Spinal cord (tissue), 10 donors: Measurements from ENCODE around the gene LPCAT3. TPM values are rescaled to one million over a fixed set of nuclear protein-coding genes. Genes with fewer than 3 reads are reported as not detected.

ENCODE experiments used
- DNase-seq, 6 donors: peaks; one replicate each; pipeline versions ENCODE4 v3.0.0 to v3.0.0-alpha.2; 2013 to 2015; ENCODE audit warnings: low spot score in 6 of 6, low read depth in 4 of 6
- H3K27ac ChIP-seq: one replicate; pipeline ENCODE4 v1.5.1; 2013; ENCODE audit warnings: low read depth, low read length, control low read depth
- H3K27me3 ChIP-seq: one replicate; pipeline ENCODE4 v1.6.1; 2013; ENCODE audit warnings: low read length; ENCODE audit not compliant: control insufficient read depth, insufficient read depth
- H3K36me3 ChIP-seq: one replicate; pipeline ENCODE4 v1.6.1; 2013; ENCODE audit warnings: low read length; ENCODE audit not compliant: control insufficient read depth, insufficient read depth
- H3K4me1 ChIP-seq: one replicate; pipeline ENCODE4 v1.6.1; 2013; ENCODE audit warnings: low read length; ENCODE audit not compliant: control insufficient read depth, insufficient read depth
- H3K4me3 ChIP-seq: one replicate; pipeline ENCODE4 v1.5.1; 2013; ENCODE audit warnings: low read depth, low read length, control low read depth
- H3K9me3 ChIP-seq: one replicate; pipeline ENCODE4 v1.6.1; 2013; ENCODE audit warnings: low read length; ENCODE audit not compliant: control insufficient read depth, insufficient read depth
- WGBS: methylation state at CpG from one replicate; pipeline ENCODE4 v1.1.5; 2013; ENCODE audit warnings: missing lambda C conversion rate; ENCODE audit not compliant: insufficient coverage; 5-methylcytosine and 5-hydroxymethylcytosine counted together
- polyA plus RNA-seq, 2 donors: library from polyadenylated mRNA; unstranded; fragments of 120-200 nt; gene quantifications; one replicate each; pipeline ENCODE4 v1.2.1, GENCODE V29; 2013; ENCODE audit not compliant: insufficient read length in 2 of 2
- total RNA-seq, 2 donors: library from RNA; depleted of rRNA in 1 of 2; stranded (reverse); fragments of 120-200 nt in 1 of 2; fragments of >200 nt in 1 of 2; gene quantifications; one replicate each; pipeline versions ENCODE4 v1.2.3 to v1.2.4, GENCODE V29; 2013 to 2014
- donor health status: healthy.

LPCAT3 gene
- total and polyA plus RNA-seq, 4 donors: 12.7 to 42.3 (median 28.0) TPM

DNA sequence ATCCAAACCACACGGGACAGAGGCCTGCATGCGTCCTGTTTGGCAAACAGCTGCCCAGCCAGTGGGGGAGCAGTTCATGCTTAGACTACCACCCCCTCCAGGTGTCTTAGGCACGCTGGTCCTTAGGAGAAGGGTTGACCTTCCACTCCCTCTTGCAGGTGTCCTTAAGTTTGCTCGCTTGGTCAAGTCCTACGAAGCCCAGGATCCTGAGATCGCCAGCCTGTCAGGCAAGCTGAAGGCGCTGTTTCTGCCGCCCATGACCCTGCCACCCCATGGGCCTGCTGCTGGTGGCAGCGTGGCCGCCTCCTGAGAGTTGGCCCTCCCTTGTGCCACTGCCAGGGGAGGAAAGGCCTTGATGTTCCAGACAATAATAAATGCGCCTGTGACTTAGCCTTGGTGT, 72.7 kb downstream of the LPCAT3 start:
- H3K9me3 ChIP-seq: no peaks in the 10 kb centered on the region
- peaks cover 43% of the 10 kb centered on the region for H3K36me3 ChIP-seq
- H3K4me3 ChIP-seq: no peak overlapping the region
- DNase-seq: no peak
- peaks cover 51% of the 10 kb centered on the region for H3K4me1 ChIP-seq
- WGBS: 85% methylated on average over 10 of the region's 11 CpGs
- H3K27ac ChIP-seq: no peak overlapping the region
- no peaks in the 10 kb centered on the region for H3K27me3 ChIP-seq

DNA sequence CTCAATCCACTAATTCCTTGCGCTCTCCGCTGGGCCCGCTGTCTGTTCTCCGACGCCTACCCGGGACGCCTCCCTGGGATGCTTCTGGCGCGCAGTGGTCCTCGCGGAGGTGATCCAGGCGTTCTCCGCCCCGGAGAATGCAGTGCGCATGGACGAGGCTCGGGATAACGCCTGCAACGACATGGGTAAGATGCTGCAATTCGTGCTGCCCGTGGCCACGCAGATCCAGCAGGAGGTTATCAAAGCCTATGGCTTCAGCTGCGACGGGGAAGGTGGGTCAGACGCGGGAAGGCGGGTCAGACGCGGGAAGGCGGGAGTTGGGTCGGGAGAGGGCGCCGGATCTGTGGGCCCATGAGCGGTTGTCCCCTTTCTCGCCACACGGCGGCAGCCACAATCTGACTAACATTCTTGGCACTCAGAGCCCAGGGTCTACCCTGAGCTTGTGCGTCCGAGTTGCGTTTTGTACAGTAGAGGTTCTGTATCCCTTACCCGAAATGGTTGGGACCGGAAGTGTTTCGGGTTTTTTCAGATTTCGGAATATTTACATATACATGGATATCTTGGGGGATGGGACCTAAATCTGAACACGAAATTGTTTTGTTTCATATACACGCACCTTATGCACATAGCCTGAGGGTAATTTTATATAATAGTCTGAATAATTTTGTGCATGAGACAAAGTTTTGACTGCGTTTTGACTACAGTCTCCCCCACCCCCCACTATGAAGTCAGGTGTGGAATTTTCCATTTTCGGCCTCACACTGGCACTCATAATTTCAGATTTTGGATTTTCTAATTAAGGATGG, 73.7 kb downstream of the LPCAT3 start:
- peak overlapping the region; percentile 96 for H3K4me3 ChIP-seq
- H3K27ac ChIP-seq: peak overlapping the region; percentile 99
- peaks cover 53% of the 10 kb centered on the region for H3K36me3 ChIP-seq
- WGBS: 0% methylated on average over 37 of the region's 48 CpGs
- H3K9me3 ChIP-seq: no peaks in the 10 kb centered on the region
- no peaks in the 10 kb centered on the region for H3K27me3 ChIP-seq
- peaks cover 51% of the 10 kb centered on the region for H3K4me1 ChIP-seq
- peak in 5 of 6 donors; percentile 87 to 98 (median 89) for DNase-seq

DNA sequence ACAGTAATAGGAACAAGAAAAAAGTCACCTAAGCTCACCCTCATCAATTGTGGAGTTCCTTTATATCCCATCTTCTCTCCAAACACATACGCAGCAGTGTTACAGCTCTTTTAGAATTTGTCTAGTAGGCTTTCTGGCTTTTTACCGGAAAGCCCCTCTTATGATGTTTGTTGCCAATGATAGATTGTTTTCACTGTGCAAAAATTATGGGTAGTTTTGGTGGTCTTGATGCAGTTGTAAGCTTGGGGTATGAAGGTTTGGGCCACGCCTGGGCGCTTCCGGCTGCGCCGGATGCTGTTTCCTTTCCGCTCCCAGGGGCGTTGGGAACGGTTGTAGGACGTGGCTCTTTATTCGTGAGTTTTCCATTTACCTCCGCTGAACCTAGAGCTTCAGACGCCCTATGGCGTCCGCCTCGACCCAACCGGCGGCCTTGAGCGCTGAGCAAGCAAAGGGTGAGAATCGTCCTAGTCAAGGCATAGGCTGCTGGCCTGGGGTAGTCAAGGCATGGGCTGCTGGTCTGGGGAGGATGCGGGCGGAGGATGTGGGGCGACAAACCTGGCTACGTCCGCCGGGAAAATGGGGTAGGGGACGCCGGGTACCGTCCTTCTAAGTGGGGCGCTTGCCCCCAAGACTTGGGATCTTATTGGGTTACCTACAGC, 74.4 kb downstream of the LPCAT3 start, which contains the start of the genes C12orf57 and RNU7-1:
Gene C12orf57, plus strand, starts transcription at position 301 of the 659 bp plus-strand sequence. Its CDS starts 100 bp downstream, at position 401.
Gene RNU7-1, plus strand, starts transcription at position 95 of the 659 bp plus-strand sequence.
- peaks cover 60% of the 10 kb centered on the region for H3K36me3 ChIP-seq
- peak; percentile 61 to 96 (median 87) for DNase-seq
- no peaks in the 10 kb centered on the region for H3K9me3 ChIP-seq
- no peaks in the 10 kb centered on the region for H3K27me3 ChIP-seq
- H3K4me1 ChIP-seq: peaks cover 54% of the 10 kb centered on the region
- peak within 1 kb of the TSS; percentile 99 for H3K27ac ChIP-seq
- WGBS: under 1% methylated on average over 30 of the region's 31 CpGs
- H3K4me3 ChIP-seq: peak within 1 kb of the TSS; percentile 96

DNA sequence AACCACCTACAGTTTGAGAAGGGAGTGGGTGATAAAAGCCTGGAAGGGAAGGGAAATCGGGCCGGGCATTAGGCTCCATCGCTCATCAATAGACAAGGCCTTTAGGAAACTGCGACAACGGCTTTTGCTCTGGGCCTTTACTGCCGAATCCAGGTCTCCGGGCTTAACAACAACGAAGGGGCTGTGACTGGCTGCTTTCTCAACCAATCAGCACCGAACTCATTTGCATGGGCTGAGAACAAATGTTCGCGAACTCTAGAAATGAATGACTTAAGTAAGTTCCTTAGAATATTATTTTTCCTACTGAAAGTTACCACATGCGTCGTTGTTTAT, 74.9 kb downstream of the LPCAT3 start:
- peaks cover 65% of the 10 kb centered on the region for H3K36me3 ChIP-seq
- 0% methylated on average over 6 of the region's 13 CpGs for WGBS
- DNase-seq: peak in 5 of 6 donors; percentile 70 to 98 (median 88)

DNA sequence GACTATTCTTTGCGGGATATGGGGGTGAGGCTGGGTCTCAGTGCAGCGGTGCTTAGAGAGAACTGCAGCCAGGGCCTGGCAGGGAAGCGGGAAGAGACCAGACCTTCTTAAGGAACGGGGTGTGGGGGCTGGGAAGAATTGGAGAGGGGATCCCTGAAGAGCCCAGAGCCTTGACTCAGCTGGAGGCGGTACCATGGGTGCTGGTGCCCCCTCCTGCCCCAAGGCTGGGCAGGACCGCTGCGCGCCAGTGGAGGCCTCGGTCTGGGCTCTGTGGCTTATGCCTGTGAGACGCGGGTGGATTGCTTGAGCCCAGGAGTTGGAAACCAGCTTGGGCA, 76.0 kb downstream of the LPCAT3 start:
- Histone ChIP-seq H3K27ac (peak overlapping the region; percentile 99), H3K27me3 (no peaks in the 10 kb centered on the region), H3K4me1 (peaks cover 69% of the 10 kb centered on the region), H3K4me3 (no peak overlapping the region), H3K36me3 (peaks cover 68% of the 10 kb centered on the region), H3K9me3 (no peaks in the 10 kb centered on the region)
- DNase-seq: no peak
- WGBS: 88% methylated on average over 11 of the region's 11 CpGs

More for the DNA sequence above, 74.9 kb downstream of the LPCAT3 start:
- no peaks in the 10 kb centered on the region for H3K27me3 ChIP-seq
- H3K4me1 ChIP-seq: peaks cover 59% of the 10 kb centered on the region
- H3K4me3 ChIP-seq: peak overlapping the region; percentile 96
- peak overlapping the region; percentile 99 for H3K27ac ChIP-seq
- H3K9me3 ChIP-seq: no peaks in the 10 kb centered on the region

DNA sequence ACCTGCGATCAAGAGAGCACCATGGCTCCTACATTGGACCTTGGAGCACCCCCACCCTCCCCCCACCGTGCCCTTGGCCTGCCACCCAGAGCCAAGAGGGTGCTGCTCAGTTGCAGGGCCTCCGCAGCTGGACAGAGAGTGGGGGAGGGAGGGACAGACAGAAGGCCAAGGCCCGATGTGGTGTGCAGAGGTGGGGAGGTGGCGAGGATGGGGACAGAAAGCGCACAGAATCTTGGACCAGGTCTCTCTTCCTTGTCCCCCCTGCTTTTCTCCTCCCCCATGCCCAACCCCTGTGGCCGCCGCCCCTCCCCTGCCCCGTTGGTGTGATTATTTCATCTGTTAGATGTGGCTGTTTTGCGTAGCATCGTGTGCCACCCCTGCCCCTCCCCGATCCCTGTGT, 76.5 kb downstream of the LPCAT3 start:
- WGBS: 70% methylated on average over 2 of the region's 12 CpGs
- peaks cover 69% of the 10 kb centered on the region for H3K36me3 ChIP-seq
- no peak overlapping the region for H3K4me3 ChIP-seq
- H3K27me3 ChIP-seq: no peaks in the 10 kb centered on the region
- H3K9me3 ChIP-seq: no peaks in the 10 kb centered on the region
- DNase-seq: no peak
- no peak overlapping the region for H3K27ac ChIP-seq
- peaks cover 72% of the 10 kb centered on the region for H3K4me1 ChIP-seq

DNA sequence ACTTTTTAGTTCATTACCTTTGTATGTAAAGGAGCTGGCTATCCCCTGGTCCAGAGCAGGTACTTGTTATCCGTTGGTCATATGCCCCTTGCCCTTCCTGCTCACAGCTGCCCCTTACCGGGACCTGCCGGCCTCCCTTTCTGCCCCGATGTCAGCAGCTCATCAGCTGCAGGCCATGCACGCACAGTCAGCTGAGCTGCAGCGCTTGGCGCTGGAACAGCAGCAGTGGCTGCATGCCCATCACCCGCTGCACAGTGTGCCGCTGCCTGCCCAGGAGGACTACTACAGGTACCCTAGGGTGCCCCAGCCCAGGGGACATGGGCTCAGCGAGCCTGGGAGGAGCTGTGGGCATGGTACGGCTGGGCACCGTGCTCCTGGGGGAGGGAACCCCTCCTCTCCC, 77.0 kb downstream of the LPCAT3 start:
- 83% methylated on average over 10 of the region's 12 CpGs for WGBS
- Histone ChIP-seq H3K4me1 (peaks cover 72% of the 10 kb centered on the region), H3K36me3 (peaks cover 69% of the 10 kb centered on the region)

DNA sequence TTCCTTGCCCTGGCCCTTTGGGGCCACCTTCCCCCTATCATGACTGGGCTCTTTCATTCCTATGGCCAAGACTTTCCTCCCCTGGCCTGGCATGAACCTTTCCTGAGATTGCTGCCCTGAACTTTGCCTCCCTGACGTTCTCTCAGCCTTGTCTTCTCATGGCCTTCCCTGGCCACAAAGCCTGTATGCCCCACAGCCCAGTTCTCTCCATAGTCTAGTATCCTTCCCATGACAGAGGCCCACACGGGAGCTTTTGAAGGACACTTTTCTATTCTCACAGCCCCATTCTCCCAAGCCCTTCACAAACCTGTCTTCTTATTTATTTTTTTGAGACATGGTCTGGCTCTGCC, 79.1 kb downstream of the LPCAT3 start:
- Histone ChIP-seq H3K36me3 (peaks cover 78% of the 10 kb centered on the region), H3K4me3 (no peak overlapping the region), H3K9me3 (no peaks in the 10 kb centered on the region), H3K4me1 (peaks cover 55% of the 10 kb centered on the region), H3K27ac (no peak overlapping the region), H3K27me3 (no peaks in the 10 kb centered on the region)
- WGBS: 75% methylated on average over 2 of the region's 2 CpGs
- no peak for DNase-seq

More for the DNA sequence above, 77.0 kb downstream of the LPCAT3 start:
- Histone ChIP-seq H3K4me3 (no peak overlapping the region), H3K27me3 (no peaks in the 10 kb centered on the region), H3K27ac (no peak overlapping the region), H3K9me3 (no peaks in the 10 kb centered on the region)
- DNase-seq: no peak

DNA sequence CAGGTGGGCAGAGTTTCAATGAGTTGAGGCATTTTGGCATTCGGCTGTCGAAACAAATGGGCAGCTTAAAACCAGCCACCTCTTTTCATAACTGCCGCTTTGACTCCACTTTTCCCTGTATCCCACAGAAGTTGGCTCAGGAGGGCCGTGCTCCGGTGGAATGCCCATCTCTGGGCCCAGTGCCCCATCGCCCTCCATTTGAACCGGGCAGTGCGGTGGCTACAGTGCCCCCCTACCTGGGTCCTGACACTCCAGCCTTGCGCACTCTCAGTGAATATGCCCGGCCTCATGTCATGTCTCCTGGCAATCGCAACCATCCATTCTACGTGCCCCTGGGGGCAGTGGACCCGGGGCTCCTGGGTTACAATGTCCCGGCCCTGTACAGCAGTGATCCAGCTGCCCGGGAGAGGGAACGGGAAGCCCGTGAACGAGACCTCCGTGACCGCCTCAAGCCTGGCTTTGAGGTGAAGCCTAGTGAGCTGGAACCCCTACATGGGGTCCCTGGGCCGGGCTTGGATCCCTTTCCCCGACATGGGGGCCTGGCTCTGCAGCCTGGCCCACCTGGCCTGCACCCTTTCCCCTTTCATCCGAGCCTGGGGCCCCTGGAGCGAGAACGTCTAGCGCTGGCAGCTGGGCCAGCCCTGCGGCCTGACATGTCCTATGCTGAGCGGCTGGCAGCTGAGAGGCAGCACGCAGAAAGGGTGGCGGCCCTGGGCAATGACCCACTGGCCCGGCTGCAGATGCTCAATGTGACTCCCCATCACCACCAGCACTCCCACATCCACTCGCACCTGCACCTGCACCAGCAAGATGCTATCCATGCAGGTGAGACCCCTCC, 79.7 kb downstream of the LPCAT3 start:
- Histone ChIP-seq H3K4me1 (peaks cover 55% of the 10 kb centered on the region), H3K4me3 (peak overlapping the region; percentile 77), H3K36me3 (peaks cover 83% of the 10 kb centered on the region), H3K9me3 (no peaks in the 10 kb centered on the region), H3K27ac (peak overlapping the region; percentile 93), H3K27me3 (no peaks in the 10 kb centered on the region)
- no peak for DNase-seq
- 87% methylated on average over 30 of the region's 32 CpGs for WGBS
